HG02571 (cell line): ENCODE data around the gene APOA1.

Experiments
- ATAC-seq: cut with Tn5 transposase; IDR thresholded peaks from one replicate; pipeline ENCODE4 v1.9.1; 2021; ENCODE audit warnings: mild to moderate bottlenecking, moderate library complexity; ENCODE audit not compliant: unreplicated experiment

The APOA1 gene

DNA sequence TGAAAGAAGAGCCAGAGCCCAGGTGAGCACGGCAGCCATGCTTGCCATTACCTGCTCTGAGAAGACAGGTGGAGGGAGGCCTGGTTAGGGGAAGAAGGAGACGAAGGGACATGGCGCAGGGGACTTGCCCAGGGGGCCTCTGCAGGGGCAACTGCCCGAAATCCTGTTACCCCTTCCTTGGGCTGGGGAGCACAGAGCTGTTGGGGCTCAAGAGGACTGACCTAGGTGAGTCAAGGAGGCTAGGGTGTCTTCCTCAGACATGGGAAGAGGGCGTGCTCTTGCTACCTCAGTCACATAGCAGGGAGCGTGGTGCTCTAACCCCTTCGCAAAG lies 45.6 kb downstream of the APOA1 start, which contains the start of gene APOA5:
TSS of gene APOA5 (minus strand) at position 67 of the 331 bp plus-strand sequence. CDS start at position 48, 19 bp downstream.
- ATAC-seq: no peak

DNA sequence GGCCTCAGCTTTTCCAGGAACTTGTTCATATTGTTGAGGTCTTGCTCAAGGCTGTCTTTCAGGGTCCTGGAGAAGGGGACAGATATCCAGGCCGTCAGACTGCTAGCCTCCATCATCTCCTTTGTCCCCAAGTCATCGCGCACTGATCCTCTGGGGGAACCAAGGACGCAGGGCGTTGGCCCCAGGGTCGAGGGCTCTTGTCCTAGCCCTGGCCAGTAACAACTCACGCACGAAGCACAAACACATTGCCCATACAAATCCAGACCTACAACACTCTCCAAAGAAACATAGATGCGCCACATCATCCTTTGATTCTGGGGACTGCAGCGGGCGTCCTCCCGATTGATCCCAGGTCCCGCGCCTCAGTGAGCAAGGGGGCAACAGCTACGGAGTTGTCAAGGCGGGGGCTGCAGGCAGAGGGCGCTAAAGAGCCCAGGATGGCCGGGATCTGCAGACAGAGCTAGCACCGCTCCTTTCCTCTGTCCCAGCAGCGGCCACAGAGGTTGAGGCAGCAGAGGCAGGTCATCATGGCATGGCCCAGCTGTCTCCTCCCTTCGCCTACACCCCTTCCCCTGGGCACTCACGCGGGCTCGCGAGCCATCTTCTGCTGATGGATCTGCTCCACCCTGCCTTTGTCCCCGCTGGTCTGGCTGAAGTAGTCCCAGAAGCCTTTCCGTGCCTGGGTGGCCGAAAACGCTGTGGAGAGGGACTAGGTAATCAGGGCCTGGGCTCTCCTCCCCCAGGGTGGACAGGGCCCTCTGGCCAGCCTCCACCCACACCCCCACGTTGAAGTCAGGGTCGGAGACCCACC lies 46.2 kb downstream of the APOA1 start:
- ATAC-seq: no peak

DNA sequence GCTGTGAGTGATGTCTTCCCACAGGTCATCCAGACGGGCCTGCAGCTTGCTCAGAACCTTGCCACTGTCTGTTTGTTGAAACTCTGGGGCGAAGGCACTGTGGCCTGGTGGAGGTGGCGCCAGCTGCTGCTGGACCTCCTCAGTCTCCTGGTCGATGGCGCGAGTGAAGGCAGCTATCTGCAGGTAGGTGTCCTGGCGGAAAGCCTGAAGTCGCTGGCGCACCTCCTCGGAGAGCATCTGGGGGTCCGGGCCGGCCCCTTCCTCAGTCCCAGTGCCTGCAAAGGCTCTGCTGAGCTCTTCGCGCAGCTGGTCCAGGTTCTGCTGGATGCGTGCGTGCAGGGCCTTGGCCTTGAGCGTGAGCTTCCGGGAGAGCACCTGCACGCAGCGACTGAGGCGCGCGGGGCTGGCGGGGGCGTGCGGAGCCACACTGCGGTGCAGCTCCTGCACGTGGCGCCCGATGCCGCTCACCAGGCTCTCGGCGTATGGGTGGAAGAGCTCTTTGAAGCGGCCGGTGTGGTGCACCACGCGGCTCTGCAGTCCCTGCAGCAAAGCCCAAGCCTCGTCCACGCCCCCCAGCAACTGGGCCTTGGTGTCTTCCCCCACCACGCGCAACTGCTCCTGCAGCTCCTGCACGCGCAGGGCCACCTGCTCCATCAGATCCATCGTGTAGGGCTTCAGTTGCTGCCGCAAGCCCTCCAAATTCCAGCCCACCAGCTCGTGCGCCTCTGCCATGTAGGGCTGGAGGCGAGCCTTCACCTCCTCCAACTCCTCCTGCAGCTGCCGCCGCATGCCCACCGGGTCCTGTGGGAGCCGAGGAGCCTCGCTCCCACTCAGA lies 47.0 kb downstream of the APOA1 start:
- no peak for ATAC-seq

DNA sequence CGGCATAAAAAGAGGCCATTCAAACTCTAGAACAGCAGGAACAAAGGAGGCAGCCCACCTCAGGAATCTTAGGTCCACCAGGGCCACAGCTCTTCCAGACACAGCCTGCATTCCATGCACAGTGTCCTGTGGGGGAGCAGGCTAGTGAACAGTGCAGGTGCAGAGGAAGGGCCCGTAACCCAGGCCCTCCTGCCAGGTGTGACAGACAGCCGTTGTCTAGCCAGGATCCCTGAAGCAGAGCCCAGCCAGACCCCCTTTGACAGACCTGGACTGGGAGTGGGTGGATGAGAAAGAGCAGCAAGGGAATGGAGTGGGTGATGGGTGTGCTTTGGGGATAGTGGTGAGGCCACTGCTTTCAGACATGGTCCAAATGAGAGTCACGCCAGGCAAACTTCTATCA lies 48.4 kb downstream of the APOA1 start:
- ATAC-seq: no peak

DNA sequence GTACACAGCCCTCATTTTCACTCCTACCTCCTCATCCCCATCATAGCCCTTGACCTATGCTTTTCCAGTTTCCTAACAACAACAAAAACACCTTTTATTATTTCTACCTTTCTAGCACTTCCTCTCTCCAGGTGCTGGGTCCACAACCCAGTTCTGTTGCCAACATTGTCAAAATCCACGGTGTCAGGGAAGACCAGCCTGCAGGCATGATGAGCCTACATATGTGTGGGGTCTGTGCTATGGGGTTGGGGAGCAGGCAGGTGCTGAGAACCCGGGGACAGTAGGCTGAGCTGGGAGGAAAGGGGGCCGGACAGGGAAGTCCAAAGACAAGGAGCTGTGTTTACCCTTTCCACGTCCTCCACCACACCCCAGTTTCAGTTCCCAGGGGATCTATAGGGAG lies 48.9 kb downstream of the APOA1 start:
- ATAC-seq: no peak

DNA sequence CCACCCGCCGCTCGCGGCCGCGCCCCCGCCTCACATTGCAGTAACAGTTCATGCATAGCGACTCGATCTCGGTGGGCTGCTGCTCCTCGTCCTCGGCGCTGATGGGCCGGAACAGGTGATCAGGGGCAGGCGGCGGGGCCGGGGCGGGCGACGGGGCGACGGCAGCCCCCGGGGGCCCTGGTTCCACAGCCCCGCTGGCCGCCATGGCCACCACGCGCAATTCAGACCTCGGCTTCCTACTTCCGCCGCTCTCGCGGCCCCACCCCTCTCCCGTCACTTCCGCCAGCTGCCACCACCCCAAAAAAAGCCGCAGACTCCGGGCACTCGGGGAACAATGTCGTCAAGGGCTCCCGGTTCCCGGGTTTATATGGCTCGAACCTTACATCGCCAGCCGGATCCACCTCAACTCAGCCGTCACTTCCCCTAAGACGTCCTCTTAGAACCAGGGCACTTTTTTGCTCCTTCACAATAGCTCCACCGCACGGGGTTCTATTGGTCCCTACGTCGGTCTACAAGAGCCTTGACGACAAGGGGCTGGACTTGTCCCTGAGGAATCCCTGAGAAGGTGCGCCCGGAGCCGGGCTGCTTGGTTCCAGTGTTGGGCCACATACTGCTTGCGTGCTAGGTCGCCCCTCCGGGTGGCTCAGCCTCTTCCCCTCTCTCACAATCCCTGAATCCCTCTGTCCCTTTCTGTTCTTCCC lies 49.5 kb downstream of the APOA1 start, which contains the start of gene ZPR1:
TSS of gene ZPR1 (minus strand) at position 238 of the 701 bp plus-strand sequence. CDS start at position 205, 33 bp downstream.
- ATAC-seq: peak; percentile 84

DNA sequence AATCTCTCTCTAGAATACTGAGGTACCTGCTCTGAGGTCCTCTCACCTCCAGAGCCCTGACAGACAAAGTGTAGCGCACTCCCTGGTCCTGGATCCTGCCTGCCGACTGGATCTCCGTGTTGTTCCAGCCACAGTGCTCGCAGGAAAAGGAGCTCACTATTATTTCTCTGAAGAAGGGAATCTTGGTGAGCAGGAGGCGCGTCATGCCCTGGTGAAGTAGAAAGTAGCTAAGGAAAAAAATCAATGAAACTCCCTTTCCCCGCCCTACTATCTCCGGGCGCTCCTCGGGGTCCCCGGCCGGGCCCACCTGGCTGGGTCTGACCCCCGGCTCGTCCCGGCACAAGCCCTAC lies 50.0 kb downstream of the APOA1 start:
- no peak for ATAC-seq

DNA sequence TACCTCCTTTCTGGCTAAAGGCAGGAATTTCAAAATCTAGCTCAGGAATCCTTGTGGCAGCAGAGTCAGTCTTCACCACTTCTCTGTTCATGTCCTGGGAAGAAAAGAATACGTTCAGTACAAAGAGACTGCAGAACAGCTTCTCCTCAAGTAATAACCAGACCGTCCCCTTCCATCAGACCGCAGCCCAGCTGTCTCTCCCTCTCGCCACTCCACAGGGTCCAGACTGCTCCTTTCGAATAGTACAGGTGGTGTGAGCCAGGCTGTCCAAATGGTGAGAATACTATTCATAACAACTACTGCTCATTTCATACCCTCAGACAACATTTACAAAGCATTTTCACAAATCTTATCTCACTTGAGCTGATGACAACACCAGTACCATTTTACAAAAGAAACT lies 50.5 kb downstream of the APOA1 start:
- no peak for ATAC-seq

DNA sequence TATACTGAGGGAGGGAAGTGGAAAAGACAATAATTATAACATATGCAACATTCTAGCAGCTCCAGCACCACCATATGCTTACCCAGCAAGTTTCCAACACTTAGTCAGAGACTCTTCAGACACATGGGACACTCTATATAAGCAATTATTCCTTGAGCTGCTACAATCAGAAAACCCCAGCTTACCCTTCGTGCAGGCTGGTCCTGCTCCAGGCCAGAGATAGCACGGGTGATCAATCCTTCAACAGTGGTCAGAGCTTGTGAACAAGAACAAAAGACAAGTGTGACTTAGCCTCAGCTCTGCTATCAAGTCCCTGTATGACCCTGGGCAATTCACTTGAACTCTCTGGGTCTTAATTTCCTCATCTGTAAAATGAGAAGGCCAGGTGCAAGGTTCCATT lies 51.1 kb downstream of the APOA1 start:
- no peak for ATAC-seq
